SIG-M5 treated with dmso at 0.1 percent for 504 hours (cell line): ENCODE data around the gene OR8A1.

Experiments
- DNase-seq: peaks from one replicate; lab custom pipeline; 2025; ENCODE audit not compliant: unreplicated experiment; lab: John Stamatoyannopoulos, UW

The OR8A1 gene

DNA sequence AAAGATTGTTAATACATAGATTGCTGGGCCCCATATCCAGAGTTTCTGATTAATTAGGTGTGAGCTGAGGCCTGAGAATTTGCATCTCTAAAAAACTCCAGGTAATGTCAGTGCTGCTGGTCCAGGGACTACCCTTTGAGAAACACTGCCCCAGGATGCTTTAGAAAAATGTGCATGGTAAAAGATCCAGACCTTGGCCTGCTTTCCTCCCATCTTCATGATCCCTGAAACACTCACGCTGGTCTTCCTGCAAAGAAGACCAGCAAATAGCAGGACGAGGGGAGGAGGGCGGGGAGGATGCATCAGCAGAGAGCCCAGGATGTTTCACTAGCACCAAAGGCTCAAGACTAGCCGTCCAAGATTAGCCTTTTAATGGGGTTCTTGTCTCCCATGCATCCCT, at the start of gene OR8A1:
Gene OR8A1 (plus strand): TSS at position 301 of the 400 bp plus-strand sequence. CDS start 123 bp downstream, outside the sequence.
- no peak for DNase-seq

DNA sequence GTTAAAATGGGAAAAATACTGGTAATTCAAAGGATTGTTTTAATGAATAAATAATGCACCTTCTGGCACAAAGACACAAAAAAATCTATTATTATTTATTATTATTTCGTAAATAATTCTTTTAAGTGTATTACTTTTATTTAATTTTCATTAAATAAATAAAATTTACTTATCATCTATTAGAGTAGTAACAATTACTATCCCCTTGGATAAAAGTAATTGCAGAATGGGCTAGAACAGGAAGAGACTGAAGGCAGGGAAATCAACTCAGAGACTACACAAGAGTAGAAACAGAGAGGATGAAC, 49.3 kb upstream of the OR8A1 start:
- no peak for DNase-seq

DNA sequence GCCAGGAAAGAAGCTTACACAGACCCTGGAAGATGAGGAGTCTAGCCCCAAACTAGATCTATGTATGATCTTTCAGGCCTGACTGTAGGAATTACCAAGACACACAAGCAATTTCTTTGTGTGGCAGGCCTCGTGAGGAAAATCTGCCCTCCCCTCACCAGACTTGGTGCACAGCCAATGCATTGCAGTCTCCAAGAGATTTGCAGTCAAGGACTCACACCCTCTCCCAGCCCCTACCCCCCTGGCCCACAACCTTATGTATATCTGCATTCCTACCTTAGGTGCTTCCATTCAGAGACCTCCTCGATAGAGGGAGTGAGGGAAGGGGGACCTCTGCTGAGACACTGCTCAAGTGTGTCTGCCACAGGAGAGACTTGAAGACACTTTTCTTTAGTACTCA, 36.2 kb upstream of the OR8A1 start:
- DNase-seq: no peak

DNA sequence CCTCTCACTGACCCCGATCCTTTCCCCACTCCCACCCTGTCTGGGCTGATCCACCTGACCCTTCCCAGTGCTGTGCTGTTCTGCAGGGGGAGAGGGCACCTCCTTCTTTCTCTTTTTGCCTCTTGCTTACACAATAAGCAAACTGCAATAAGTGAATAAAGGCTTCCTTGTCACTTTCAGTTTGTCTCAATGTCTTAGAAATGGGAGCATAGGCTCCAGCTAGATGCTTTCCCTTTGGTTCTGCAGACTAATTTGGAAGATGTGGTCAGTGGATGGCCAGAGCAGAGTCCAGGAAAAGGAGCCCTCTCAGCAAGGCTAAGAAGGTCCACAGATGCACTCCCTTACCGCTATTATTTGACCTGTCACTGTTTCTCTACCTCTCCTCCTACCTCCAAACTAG, 35.7 kb upstream of the OR8A1 start:
- no peak for DNase-seq

DNA sequence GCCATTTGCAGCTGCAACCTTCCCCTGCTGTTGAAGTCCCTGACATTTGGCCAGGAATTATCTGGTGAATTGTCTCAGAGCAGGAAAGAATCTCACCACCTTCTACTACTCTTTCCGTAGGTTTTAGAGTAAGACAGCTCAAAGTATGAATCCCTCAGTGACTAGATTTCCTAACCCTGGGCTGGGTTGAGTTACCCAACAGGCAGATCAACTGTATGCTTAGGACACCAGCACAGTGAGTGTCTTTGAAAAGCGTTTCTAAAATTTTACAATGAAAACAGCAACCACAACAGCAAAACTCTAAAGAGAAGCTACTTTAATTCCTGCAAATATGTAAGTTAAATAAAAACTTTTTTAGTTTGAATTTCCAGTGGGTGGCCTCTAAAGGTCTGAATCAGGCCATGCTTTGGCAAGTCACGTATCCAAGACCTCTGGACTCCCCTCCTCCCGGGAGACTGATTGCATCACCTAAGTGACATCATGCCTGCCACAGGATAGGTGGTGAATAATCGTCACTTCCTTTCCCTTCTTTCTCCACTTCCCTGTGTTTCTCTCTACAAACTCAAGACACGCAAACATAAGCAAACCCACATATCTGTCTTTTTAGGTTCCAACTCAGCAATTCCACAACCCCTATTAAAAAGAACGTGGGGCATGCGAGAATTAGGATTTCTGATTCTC, 34.1 kb upstream of the OR8A1 start:
- DNase-seq: no peak

DNA sequence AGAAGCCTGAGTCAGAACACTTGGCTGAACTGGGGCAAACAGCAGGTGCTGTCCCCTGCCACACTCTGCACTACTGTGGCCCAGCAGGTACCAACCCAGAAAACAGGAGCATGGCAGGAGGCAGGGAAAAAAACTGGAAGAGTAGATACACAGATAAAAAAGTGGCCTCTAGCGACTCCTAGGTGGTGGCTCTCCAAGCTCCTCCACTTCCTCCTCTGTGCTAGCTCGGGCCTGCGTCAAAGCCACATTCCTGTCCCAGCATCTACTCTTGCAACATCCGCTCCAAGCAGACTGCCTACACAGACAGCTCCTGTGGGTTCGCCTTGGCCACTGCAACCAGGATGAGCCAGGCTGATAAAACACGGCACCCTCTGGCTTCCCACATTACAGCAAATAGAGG, 33.3 kb upstream of the OR8A1 start:
- peak; percentile 74 for DNase-seq

DNA sequence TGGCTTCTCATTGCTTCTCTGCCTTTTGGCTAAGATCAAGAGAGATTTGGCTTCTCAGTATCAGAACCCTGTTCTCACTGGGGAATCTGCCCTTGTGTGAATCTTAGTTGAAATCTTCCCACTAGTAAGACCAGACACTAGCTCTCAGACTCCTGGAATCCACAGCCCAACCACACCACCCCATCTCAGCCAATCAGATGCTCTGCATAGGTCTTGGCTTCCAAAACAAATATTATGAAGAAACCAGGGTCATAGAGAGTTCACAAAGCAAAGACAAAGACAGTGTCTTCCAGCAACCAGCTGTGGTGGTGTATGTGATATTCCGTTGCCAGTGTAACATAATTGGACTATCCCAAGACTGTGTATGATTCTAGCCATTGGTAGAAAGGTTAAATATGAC, 31.8 kb upstream of the OR8A1 start:
- no peak for DNase-seq

DNA sequence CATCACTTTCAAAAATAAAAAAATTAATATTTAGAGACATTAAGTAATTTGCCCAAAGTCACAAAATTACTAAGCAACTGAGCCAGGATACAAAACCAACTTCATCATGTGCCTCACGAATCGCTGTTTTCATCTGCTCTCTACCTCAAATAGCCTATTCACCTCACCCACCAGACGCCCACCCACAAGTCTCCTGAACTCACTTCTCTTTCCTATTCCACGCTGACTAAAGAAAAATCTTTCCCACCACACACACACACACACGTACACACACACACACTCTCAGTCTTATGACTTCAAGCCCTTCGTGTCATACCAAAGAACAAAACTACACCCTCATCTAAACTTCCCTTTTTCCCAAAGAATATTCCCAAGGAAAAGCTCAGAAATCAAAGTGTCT, 28.6 kb upstream of the OR8A1 start:
- DNase-seq: no peak

DNA sequence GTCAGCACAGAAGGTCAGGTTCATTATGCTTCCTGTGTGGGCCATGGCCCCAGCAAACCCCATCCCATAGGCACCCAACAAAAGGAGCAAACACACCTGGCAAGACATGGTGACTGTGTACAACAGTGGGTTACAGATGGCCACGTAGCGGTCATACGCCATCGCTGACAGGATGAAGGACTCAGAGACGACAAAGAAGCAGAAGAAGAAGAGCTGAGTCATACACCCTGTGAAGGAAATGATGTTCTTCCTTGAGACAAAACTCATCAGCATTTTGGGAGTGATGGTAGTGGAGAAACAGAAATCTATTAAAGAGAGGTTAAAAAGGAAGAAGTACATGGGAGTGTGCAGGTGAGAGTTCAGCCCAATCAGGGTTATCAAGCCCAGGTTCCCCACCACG, 26.7 kb upstream of the OR8A1 start:
- no peak for DNase-seq

DNA sequence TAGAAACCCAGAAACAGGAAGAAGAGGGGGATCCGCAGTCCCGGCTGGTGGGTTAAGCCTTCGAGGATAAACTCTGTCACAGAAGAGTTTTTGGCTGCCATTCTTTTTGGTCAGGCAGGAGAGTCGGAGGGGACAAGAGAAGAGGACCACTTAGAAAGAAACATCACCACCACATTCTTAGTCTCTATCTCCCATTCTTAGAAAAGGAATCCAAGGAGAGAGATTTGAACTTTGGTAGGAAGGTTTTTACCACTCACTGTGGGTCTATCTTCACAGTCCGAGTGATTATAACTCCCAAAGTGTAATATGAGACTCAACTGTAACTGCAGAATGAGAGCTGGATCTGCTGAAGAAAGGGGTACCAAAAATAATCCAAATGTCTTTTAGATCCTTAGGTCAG, 26.2 kb upstream of the OR8A1 start, which contains the start of gene OR8B12:
Gene OR8B12 (minus strand): TSS at position 101 of the 400 bp plus-strand sequence. CDS start 0 bp downstream, at position 101.
- no peak for DNase-seq

DNA sequence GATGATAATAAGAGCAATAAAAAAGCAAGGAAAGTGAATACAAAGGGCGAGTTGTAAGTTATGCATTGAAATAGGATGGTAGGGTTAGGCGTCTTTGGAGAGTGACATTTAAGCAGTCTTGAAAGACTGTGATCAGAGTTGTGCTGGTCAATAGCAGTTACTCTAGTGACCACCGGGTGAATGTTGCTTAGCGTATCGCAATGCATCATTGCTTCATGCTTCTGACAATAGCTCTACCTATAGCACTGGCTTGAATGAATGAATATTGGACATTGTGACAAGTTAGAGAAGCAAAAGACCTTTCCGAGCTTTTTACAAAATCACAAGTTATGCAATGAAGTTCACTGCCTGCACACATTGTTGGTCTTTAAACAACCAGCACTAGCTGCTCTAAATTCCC, 18.6 kb upstream of the OR8A1 start:
- DNase-seq: no peak

DNA sequence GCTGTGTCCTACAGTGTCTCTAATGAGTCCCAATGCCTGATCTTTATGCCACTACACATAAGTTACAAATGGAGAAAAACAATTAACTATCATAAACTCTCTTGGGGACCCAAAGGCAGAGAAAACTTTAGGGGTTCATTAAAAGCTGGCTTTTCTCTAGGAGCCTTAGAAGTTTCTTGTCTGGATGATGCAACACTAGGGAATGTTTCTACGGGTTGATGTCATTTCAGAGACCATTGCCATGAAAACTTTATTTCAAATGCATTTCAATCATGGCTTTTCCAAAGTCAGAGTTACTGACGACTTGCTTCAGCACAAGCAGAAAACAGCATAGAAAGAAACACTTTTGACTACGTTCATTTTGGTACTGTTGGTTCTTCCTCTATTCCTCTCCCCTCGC, 17.8 kb upstream of the OR8A1 start:
- no peak for DNase-seq

DNA sequence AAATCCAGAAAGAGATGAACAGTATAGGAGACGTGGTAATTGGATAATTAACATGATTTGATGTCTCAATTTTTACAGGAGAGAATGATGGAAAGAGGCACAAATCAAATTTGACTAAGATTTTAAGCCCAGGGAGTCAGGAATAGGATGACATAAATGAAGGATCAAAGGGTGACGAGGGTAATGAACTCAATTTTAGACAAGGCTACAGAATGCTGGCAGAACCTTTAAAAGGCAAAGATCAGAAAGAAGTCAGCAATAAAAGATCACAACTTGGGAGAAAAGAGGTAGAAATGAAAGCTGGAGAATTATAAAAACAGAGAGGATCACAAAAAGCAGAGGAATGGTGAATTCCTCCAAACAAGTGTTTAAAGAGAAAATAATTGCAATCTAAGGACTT, 13.0 kb upstream of the OR8A1 start:
- DNase-seq: no peak

DNA sequence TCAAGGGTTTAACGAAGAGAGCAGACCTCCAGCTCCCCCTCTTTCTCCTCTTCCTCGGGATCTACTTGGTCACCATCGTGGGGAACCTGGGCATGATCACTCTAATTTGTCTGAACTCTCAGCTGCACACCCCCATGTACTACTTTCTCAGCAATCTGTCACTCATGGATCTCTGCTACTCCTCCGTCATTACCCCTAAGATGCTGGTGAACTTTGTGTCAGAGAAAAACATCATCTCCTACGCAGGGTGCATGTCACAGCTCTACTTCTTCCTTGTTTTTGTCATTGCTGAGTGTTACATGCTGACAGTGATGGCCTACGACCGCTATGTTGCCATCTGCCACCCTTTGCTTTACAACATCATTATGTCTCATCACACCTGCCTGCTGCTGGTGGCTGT, 363 bp downstream of the OR8A1 start:
- no peak for DNase-seq

DNA sequence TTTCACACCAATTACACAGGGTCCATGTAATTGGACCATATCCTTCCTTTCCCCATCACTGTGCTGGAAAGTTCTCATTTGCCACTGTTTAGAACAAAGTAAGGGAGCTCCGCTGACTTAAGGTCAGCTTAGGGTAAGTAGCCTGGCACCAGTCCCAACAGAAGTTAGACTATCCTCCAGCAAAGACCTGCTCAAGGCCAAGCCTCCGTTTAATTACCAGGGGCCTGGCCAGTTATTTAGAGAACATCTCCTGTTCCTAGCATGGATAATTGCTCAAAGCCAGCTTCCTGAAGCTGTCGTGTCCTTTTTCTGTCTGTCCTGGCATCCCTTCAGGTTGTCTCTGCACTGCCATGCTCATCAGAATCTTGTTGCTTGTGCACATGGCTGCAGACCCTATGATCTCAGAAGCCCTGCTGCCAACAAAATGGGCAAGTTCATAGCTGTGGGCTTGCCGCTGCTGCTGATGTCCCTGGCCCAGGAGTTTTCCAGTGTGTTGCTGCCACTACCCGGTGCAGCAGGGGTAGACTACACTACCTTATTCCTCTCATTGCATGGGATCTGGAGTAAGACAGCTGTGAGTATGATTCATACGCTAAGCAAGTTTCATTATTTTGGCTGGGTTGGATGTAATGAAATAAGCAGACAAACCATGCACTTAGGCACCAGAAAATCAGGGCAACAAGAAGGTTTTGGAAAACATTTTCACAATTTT, 8.1 kb downstream of the OR8A1 start:
- DNase-seq: no peak

DNA sequence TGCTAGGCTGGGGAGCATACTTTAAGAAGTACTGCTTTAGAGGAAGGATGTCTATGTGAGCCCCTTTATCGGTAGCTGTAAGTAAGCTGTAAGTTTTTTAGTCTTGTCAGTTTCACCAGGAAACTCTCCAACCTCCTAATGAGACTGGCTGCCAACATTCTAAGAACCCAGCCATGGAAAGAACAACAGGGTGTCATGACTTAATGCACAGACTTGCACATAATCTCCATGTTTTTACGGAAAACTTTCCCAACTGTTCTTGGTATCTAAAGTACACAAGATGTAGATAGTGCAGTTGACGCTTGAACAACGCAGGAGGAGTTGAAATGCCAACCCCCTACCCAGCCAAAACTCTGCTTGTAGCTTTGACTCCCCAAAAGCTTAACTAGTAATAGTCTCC, 9.0 kb downstream of the OR8A1 start:
- no peak for DNase-seq

DNA sequence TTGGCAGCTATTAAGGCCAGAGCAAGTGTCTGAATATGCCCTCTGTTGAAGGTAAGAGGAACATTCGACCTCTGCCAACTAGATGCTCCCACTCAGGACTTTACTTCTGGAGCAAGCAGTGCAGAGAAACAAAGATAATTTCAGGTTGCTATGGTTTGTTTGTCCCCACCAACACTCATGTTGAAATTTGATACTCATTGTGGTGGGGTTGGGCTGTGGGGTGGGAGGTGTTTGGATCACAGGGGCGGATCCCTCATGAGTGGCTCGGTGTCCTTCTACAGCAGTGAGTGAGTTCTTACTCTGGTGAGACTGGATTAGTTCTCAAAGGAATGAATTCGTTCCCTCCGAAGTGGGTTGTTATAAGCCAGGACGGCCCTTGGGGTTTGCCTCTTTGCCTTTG, 12.0 kb downstream of the OR8A1 start:
- DNase-seq: no peak

DNA sequence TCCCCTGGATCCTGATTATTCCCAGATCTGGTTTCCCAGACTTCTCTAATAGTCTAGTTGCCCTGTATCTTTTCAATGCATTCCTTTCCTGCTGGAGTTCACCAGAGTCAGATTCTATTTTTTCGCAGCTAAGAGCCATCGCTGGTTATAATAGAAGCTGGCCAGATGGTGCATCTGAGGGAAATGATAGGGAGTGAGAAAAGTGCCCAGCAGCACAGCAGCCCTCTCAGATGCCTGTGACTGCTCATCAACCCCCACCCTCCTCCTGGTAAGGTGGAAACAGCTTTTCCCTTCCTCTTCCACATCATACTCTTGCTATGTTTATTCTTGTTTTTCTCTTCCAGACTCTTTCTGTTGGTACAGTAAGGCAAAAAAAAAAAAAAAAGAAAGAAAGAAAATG, 12.8 kb downstream of the OR8A1 start:
- no peak for DNase-seq

DNA sequence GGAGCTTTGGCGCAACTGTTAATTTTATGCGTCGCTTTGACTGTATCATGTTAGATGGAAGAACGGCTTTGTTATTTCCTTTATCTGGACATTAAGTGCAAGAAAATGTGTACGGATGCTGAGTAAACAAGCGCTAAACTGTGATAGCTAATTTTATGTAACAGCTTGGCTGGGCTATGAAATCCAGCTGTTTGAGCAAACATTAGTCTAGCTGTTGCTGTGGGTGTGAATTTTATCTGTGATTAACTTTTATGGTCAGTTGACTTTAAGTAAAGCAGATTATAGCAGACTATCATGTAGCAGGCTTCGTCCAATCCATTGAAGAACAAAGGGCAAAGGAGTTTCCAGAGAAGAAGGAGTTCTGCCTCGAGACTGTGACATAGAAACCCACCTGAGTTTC, 14.0 kb downstream of the OR8A1 start:
- no peak for DNase-seq

DNA sequence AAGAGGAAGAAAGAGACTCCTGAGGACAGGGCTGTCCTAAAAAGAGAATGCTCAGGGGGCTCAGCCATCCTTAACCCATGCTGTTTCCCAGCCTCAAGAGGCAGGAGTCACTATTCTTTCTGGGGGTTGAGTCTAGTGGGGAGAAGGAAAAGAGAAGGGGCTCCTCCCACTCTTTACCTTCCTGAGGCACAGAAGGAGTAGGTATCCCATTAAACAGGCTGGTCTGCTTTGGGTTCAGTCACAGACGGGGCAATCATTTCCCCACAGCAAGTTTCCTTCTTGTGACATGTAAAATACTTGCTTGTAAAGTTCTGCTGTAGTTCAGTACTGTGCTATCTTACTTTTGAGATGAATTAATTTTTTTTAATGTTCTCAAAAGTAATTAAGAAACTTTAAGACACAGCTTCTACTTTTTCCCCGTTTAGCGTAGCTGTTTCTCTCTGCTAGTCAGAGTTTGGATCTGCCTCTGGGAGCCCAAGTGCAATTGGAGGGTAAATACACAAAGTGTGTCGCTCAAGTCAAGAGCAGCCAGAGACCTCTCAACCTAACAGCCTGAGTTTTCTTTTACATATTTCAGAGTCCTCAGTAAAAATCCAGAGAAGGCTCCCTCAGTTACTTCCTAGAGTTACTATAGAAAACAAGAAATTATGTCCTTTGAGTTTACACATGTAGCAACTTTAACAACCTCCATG, 15.0 kb downstream of the OR8A1 start:
- no peak for DNase-seq

DNA sequence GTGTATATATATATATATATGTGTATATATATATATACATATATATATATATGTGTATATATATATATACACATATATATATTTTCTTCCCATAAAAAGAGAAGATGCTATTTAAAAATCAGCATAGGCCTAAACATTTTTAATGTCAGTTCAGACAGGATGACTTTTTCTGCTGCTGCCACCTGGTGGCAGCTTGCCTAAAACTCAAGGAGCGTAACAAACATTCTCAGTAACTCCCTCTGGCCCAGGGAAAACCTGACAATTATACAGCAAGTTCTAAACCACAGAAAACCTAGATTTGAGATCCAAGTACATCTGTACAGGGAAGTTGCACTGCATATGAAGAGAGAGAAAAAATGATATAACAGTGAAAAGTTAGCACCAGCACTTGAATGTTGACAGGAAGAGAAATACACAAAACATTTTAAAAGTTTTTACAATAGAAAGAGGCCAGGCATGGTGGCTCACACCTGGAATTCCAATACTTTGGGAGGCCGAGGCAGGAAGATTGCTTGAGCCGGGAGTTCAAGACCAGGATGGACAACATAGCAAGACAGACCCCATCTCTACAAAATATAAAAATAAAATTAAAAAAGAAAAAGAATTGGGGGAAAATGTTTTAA, 16.6 kb downstream of the OR8A1 start:
- DNase-seq: peak; percentile 22

DNA sequence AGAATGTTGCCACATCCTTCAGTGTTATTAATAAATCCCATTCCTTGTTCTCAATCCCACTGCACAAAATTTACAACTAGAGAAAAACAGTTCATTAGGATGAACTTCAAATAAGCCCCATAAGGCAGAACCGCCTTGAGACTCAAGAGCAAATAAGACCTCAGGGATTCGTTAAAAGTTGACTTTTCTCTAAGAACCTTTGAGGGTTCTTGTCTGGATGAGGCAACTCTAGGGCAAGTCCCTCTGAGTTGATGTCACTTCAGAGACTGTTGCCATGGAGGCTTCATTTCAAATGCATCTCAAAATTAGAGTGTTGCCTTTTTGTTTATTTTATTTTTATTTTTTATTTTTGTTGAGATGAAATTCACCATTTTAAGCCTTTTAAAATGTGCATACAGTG, 21.6 kb downstream of the OR8A1 start:
- DNase-seq: no peak
